Ishikawa (cell line): Measurements from ENCODE around the gene LINGO3.

Experiments
- CEBPB ChIP-seq: IDR thresholded peaks from 2 replicates; pipeline ENCODE4 v1.6.1; 2012
- CREB1 ChIP-seq: IDR thresholded peaks from 2 replicates; pipeline ENCODE4 v1.6.1; 2012; ENCODE audit warnings: low read depth
- EGR1 ChIP-seq: IDR thresholded peaks from 2 replicates; pipeline ENCODE4 v1.6.1; 2012
- EP300 ChIP-seq: IDR thresholded peaks from 2 replicates; pipeline ENCODE4 v1.6.1; 2012; ENCODE audit warnings: borderline replicate concordance
- FOXM1 ChIP-seq: IDR thresholded peaks from 2 replicates; pipeline ENCODE4 v1.6.1; 2012; ENCODE audit warnings: low read depth, borderline replicate concordance
- MAX ChIP-seq: IDR thresholded peaks from 2 replicates; pipeline ENCODE4 v1.6.1; 2012
- NFIC ChIP-seq: IDR thresholded peaks from 2 replicates; pipeline ENCODE4 v1.6.1; 2012
- RAD21 ChIP-seq: IDR thresholded peaks from 2 replicates; pipeline ENCODE4 v1.6.1; 2012; ENCODE audit warnings: low read depth
- TAF1 ChIP-seq: IDR thresholded peaks from 2 replicates; pipeline ENCODE4 v1.6.1; 2012; ENCODE audit warnings: low read depth, mild to moderate bottlenecking
- TCF12 ChIP-seq: IDR thresholded peaks from 2 replicates; pipeline ENCODE4 v1.6.1; 2012; ENCODE audit warnings: low read depth
- TEAD4 ChIP-seq: IDR thresholded peaks from 2 replicates; pipeline ENCODE4 v1.6.1; 2012
- USF1 ChIP-seq: IDR thresholded peaks from 2 replicates; pipeline ENCODE4 v1.6.1; 2012
- YY1 ChIP-seq: IDR thresholded peaks from 2 replicates; pipeline ENCODE4 v1.6.1; 2012; ENCODE audit warnings: low read depth
- ZBTB7A ChIP-seq: IDR thresholded peaks from 2 replicates; pipeline ENCODE4 v1.6.1; 2012; ENCODE audit warnings: low read depth
- TF ChIP-seq, protein P1 (sequence below): IDR thresholded peaks from 2 replicates; pipeline ENCODE4 v1.6.1; 2012; ENCODE audit warnings: low read depth, mild to moderate bottlenecking

Gene LINGO3

GRCh38 chr19:2343289-2343982 is 35.5 kb upstream of the LINGO3 start:
- TF ChIP-seq FOXM1 = no peak
- TF ChIP-seq CREB1 = no peak
- no peak for TF ChIP-seq NFIC
- TF ChIP-seq TEAD4 = no peak
- TF ChIP-seq EGR1 = no peak
- no peak for TF ChIP-seq ZBTB7A
- TF ChIP-seq, protein P1, sequence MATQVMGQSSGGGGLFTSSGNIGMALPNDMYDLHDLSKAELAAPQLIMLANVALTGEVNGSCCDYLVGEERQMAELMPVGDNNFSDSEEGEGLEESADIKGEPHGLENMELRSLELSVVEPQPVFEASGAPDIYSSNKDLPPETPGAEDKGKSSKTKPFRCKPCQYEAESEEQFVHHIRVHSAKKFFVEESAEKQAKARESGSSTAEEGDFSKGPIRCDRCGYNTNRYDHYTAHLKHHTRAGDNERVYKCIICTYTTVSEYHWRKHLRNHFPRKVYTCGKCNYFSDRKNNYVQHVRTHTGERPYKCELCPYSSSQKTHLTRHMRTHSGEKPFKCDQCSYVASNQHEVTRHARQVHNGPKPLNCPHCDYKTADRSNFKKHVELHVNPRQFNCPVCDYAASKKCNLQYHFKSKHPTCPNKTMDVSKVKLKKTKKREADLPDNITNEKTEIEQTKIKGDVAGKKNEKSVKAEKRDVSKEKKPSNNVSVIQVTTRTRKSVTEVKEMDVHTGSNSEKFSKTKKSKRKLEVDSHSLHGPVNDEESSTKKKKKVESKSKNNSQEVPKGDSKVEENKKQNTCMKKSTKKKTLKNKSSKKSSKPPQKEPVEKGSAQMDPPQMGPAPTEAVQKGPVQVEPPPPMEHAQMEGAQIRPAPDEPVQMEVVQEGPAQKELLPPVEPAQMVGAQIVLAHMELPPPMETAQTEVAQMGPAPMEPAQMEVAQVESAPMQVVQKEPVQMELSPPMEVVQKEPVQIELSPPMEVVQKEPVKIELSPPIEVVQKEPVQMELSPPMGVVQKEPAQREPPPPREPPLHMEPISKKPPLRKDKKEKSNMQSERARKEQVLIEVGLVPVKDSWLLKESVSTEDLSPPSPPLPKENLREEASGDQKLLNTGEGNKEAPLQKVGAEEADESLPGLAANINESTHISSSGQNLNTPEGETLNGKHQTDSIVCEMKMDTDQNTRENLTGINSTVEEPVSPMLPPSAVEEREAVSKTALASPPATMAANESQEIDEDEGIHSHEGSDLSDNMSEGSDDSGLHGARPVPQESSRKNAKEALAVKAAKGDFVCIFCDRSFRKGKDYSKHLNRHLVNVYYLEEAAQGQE = no peak
- no peak for TF ChIP-seq TCF12
- no peak for TF ChIP-seq YY1
- TF ChIP-seq TAF1 = no peak
- no peak for TF ChIP-seq EP300
- TF ChIP-seq MAX = no peak
- TF ChIP-seq USF1 = no peak
- no peak for TF ChIP-seq CEBPB
- no peak for TF ChIP-seq RAD21

- TF ChIP-seq YY1 = no peak
- TF ChIP-seq TCF12 = no peak
- no peak for TF ChIP-seq CREB1
- TF ChIP-seq CEBPB = no peak
- TF ChIP-seq USF1 = no peak
- TF ChIP-seq MAX = no peak
- no peak for TF ChIP-seq EGR1
- no peak for TF ChIP-seq NFIC
- no peak for TF ChIP-seq RAD21
- TF ChIP-seq, protein P1 = no peak
- TF ChIP-seq FOXM1 = no peak
- no peak for TF ChIP-seq TAF1
- TF ChIP-seq ZBTB7A = no peak
- no peak for TF ChIP-seq TEAD4
- TF ChIP-seq EP300 = no peak
Measured at GRCh38 chr19:2342656-2343288, 34.8 kb upstream of the LINGO3 start.

DNA sequence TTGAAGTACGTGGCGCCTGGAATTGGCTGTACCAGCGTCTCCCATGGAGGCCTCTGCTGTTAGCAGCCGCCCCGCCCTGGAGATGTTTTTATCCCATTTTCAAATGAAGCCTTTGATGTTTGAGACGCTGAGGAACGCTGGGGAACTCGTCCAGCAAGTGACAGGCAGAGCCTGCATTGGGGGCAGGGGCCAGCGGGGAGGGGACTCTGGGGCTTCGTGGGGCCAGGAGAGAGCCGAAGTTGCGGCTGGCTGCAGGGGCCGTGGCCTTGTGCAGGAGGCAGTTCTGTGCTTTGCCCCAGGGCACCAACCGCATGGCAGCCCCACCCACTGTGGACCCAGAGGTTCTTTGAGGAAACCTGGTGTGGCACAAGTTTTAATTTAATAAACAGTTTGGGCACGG is 34.0 kb upstream of the LINGO3 start:
- TF ChIP-seq EP300 = no peak

GRCh38 chr19:2341244-2341751 is 33.3 kb upstream of the LINGO3 start:
- no peak for TF ChIP-seq TAF1
- no peak for TF ChIP-seq MAX
- no peak for TF ChIP-seq CREB1
- no peak for TF ChIP-seq NFIC
- TF ChIP-seq EGR1 = no peak
- TF ChIP-seq FOXM1 = no peak
- no peak for TF ChIP-seq TEAD4
- no peak for TF ChIP-seq TCF12
- TF ChIP-seq USF1 = no peak
- no peak for TF ChIP-seq RAD21
- no peak for TF ChIP-seq CEBPB
- TF ChIP-seq EP300 = no peak
- TF ChIP-seq, protein P1 = no peak
- no peak for TF ChIP-seq ZBTB7A
- TF ChIP-seq YY1 = no peak
